Measurements from ENCODE around the gene DYNC2I2.
"Not testable (repeated sequence)": the region's sequence is repeated elsewhere in the genome, so short reads cannot be mapped to it uniquely, and the experiment has no call there.

Gene DYNC2I2

DNA sequence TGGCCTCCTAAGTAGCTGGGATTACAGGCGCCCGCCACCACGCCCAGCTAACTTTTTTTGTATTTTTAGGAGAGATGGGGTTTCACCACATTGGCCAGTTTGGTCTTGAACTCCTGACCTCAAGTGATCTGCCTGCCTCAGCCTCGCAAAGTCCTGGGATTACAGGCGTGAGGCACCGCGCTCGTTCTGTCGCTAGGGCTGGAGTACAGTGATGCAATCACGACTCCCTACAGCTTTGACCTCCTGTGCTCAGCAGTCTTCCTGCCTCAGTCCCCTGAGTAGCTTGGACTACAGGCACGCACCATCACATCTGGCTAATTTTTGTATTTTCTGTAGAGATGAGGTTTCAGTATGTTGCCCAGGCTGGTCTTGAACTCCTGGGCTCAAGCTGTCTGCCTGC lies 69.7 kb downstream of the DYNC2I2 start:
- not testable (repeated sequence) for H3K4me3 ChIP-seq (ENCODE audit: low read length); H2BK5ac ChIP-seq (ENCODE audit: low read length); H3K9ac ChIP-seq (ENCODE audit: low read length); H3K56ac ChIP-seq (ENCODE audit: low read length); H2BK15ac ChIP-seq (replicated peaks; ENCODE audit: low read depth); H3K4me1 ChIP-seq (ENCODE audit: control insufficient read depth, low read depth, low read length); H2AK5ac ChIP-seq (ENCODE audit: low read length); H3K79me2 ChIP-seq (ENCODE audit: control insufficient read depth, insufficient read depth, low read length); H4K8ac ChIP-seq (ENCODE audit: low read depth, low read length); H3K79me1 ChIP-seq (ENCODE audit: low read length); H3K27me3 ChIP-seq (ENCODE audit: insufficient read depth, low read length, poor library complexity); H3K18ac ChIP-seq (ENCODE audit: low read length); H3K4me2 ChIP-seq (ENCODE audit: low read length); H4K5ac ChIP-seq (ENCODE audit: low read length); H3K23ac ChIP-seq (ENCODE audit: low read length); DNase-seq; H2BK120ac ChIP-seq (ENCODE audit: low read depth, low read length); H3K4ac ChIP-seq (ENCODE audit: low read depth, low read length); H3K27ac ChIP-seq (ENCODE audit: low read depth, low read length)
- peaks cover 48% of the 10 kb centered on the region for H3K36me3 ChIP-seq (ENCODE audit: control insufficient read depth, insufficient read depth, low read length)
- no CpG with 5 or more reads among the region's 11 CpGs for WGBS (ENCODE audit: extremely low coverage, insufficient coverage, low lambda C conversion rate)

- not testable (repeated sequence) for H3K27me3 ChIP-seq (ENCODE audit: insufficient read depth, low read length, poor library complexity); H3K56ac ChIP-seq (ENCODE audit: low read length); H3K79me2 ChIP-seq (ENCODE audit: control insufficient read depth, insufficient read depth, low read length); H2BK5ac ChIP-seq (ENCODE audit: low read length); H3K4me1 ChIP-seq (ENCODE audit: control insufficient read depth, low read depth, low read length); H3K4me3 ChIP-seq (ENCODE audit: low read length); H2BK15ac ChIP-seq (replicated peaks; ENCODE audit: low read depth); H3K4ac ChIP-seq (ENCODE audit: low read depth, low read length); H2AK5ac ChIP-seq (ENCODE audit: low read length); H3K18ac ChIP-seq (ENCODE audit: low read length); H3K79me1 ChIP-seq (ENCODE audit: low read length); H2BK120ac ChIP-seq (ENCODE audit: low read depth, low read length); H3K27ac ChIP-seq (ENCODE audit: low read depth, low read length); H3K4me2 ChIP-seq (ENCODE audit: low read length); H4K8ac ChIP-seq (ENCODE audit: low read depth, low read length); H3K9ac ChIP-seq (ENCODE audit: low read length); DNase-seq; H4K5ac ChIP-seq (ENCODE audit: low read length); H3K23ac ChIP-seq (ENCODE audit: low read length)
- H3K36me3 ChIP-seq (ENCODE audit: control insufficient read depth, insufficient read depth, low read length), result peaks cover 43% of the 10 kb centered on the region
- no CpG with 5 or more reads among the region's 8 CpGs for WGBS (ENCODE audit: extremely low coverage, insufficient coverage, low lambda C conversion rate)
Measured at GRCh38 chr9:128585155-128585554, 71.5 kb downstream of the DYNC2I2 start.

Measured in mesendoderm (in vitro differentiated cells).